ENCODE results near the gene KCNAB1.

DNA sequence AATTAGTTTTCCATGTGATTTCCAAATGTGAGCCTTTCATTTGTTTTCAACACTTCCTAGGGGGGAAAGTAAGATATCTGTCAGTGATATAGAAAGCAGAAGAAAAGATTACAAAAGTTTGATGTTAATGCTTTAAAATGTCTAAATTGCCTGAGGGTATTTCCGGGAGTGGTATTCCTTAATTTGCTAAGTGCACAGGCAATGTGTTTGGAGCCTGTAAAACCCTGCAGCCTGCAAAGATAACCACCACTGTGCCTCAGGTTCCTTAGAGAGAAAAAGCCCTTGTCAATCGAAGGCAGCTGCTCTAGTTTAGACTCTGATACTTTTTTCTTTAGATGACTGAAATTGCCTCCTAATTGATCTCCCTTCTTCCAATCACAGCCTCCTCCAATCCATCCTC lies 279.7 kb downstream of the KCNAB1 start:
- no peak for TF ChIP-seq CTCF (IDR thresholded peaks at IDR 0.05)
- no peak for TF ChIP-seq POLR2A (IDR thresholded peaks at IDR 0.05)
- no peak for TF ChIP-seq EP300 (IDR thresholded peaks at IDR 0.05)

Measured in tibial nerve (tissue), 4 donors.